SK-N-SH (cell line): Measurements from ENCODE around the gene TRAF5. TPM values are rescaled to one million over a fixed set of nuclear protein-coding genes. Genes with fewer than 3 reads are reported as not detected.

Experiments
- CTCF ChIA-PET: fragments of 300-600, 350-600 bp; formaldehyde crosslinking; extraction: SDS; loops from one replicate; lab custom pipeline; 2021; lab: Yijun Ruan, JAX
- POLR2A ChIA-PET: fragments of 350-600 bp; sonication (Branson Sonifier 250); formaldehyde crosslinking; extraction: SDS; loops from one replicate; lab custom pipeline; 2020; ENCODE audit warnings: antibody characterized with exemption, inconsistent platforms; lab: Yijun Ruan, JAX
- DNase-seq: peaks from one replicate; pipeline ENCODE4 v3.0.0; 2012
- H2AFZ ChIP-seq: fragments of 200-600 bp; sonication (generic); 2 replicates; pipeline ENCODE4 v1.8.1; 2016; ENCODE audit warnings: antibody characterized with exemption, mild to moderate bottlenecking, low read depth
- H3F3A ChIP-seq: fragments of 200-600 bp; sonication (generic); replicated peaks from 2 replicates; pipeline ENCODE3; 2016; ENCODE audit warnings: antibody characterized with exemption, mild to moderate bottlenecking; ENCODE audit not compliant: insufficient read depth
- H3K27ac ChIP-seq, 2 experiments: fragments of 200-500 bp in 1 of 2; fragments of 200-600 bp in 1 of 2; sonication (Bioruptor generic) in 1 of 2; sonication (generic), shearing (Covaris generic) in 1 of 2; 2 replicates each; pipeline versions ENCODE4 v1.5.1 to v1.6.1; 2014 to 2016; ENCODE audit warnings: low read depth in 2 of 2, inconsistent platforms in 1 of 2, low read length in 1 of 2, mild to moderate bottlenecking in 1 of 2, mixed read lengths in 1 of 2
- H3K27me3 ChIP-seq: fragments of 200-600 bp; sonication (generic), shearing (Covaris generic); 2 replicates; pipeline ENCODE4 v1.6.1; 2016; ENCODE audit warnings: mixed run types; ENCODE audit not compliant: insufficient read depth
- H3K36me3 ChIP-seq, 2 experiments: fragments of 200-500 bp in 1 of 2; fragments of 200-600 bp in 1 of 2; sonication (Bioruptor generic) in 1 of 2; sonication (generic) in 1 of 2; replicated peaks in 1 of 2; 2 replicates each; pipeline versions ENCODE3 to v1.5.1; 2014 to 2016; ENCODE audit warnings: low read length in 1 of 2, mild to moderate bottlenecking in 1 of 2; ENCODE audit not compliant: insufficient read depth in 2 of 2, control insufficient read depth in 1 of 2
- H3K4me1 ChIP-seq, 2 experiments: fragments of 200-500 bp in 1 of 2; fragments of 200-600 bp in 1 of 2; sonication (Bioruptor generic) in 1 of 2; sonication (generic), shearing (Covaris generic) in 1 of 2; 2 replicates each; pipeline versions ENCODE4 v1.5.1 to v1.6.1; 2014 to 2016; ENCODE audit warnings: low read depth in 1 of 2, low read length in 1 of 2, mixed run types in 1 of 2; ENCODE audit not compliant: insufficient read depth in 2 of 2, control insufficient read depth in 1 of 2
- H3K4me2 ChIP-seq: fragments of 200-600 bp; sonication (generic), shearing (Covaris generic); 2 replicates; pipeline ENCODE4 v1.6.1; 2017; ENCODE audit warnings: mixed run types
- H3K4me3 ChIP-seq, 2 experiments: fragments of 200-500 bp in 1 of 2; fragments of 200-600 bp in 1 of 2; sonication (Bioruptor generic) in 1 of 2; sonication (generic), shearing (Covaris generic) in 1 of 2; 2 replicates each; pipeline versions ENCODE4 v1.5.1 to v1.8.1; 2014 to 2016; ENCODE audit warnings: low read depth in 2 of 2, inconsistent platforms in 1 of 2, low read length in 1 of 2, mild to moderate bottlenecking in 1 of 2, mixed read lengths in 1 of 2, moderate library complexity in 1 of 2
- H3K79me2 ChIP-seq: fragments of 200-600 bp; sonication (generic); 2 replicates; pipeline ENCODE4 v1.8.1; 2017; ENCODE audit warnings: mild to moderate bottlenecking; ENCODE audit not compliant: insufficient read depth
- H3K9ac ChIP-seq: fragments of 200-600 bp; sonication (generic); 2 replicates; pipeline ENCODE4 v1.6.1; 2017; ENCODE audit warnings: mixed run types
- H3K9me2 ChIP-seq: fragments of 200-600 bp; sonication (generic); 2 replicates; pipeline ENCODE4 v1.6.1; 2017; ENCODE audit warnings: mixed run types
- H3K9me3 ChIP-seq: fragments of 200-600 bp; sonication (generic); 2 replicates; pipeline ENCODE4 v1.6.1; 2017; ENCODE audit warnings: mixed run types, mild to moderate bottlenecking, moderate library complexity
- H4K20me1 ChIP-seq: fragments of 200-600 bp; sonication (generic); 2 replicates; pipeline ENCODE4 v1.6.1; 2017; ENCODE audit warnings: mild to moderate bottlenecking, mixed run types; ENCODE audit not compliant: insufficient read depth
- CHD2 ChIP-seq: fragments of 150-350 bp; IDR thresholded peaks from 2 replicates; pipeline ENCODE4 v1.6.1; 2018; ENCODE audit warnings: low read length; ENCODE audit not compliant: partially characterized antibody
- ELF1 ChIP-seq: IDR thresholded peaks from 2 replicates; pipeline ENCODE4 v1.4.0; 2012
- FOSL2 ChIP-seq: IDR thresholded peaks from 2 replicates; pipeline ENCODE4 v1.4.0; 2012; ENCODE audit warnings: low read depth, mild to moderate bottlenecking, moderate library complexity, borderline replicate concordance
- FOXJ3 ChIP-seq: sonication (generic); formaldehyde crosslinking; IDR thresholded peaks from 2 replicates; pipeline ENCODE4 v1.5.1; 2020; ENCODE audit warnings: mild to moderate bottlenecking, missing genetic modification reagents
- GATA2 ChIP-seq: sonication (generic); formaldehyde crosslinking; IDR thresholded peaks from 2 replicates; pipeline ENCODE4 v1.5.0; 2020; ENCODE audit warnings: mild to moderate bottlenecking, missing genetic modification reagents
- JUND ChIP-seq: IDR thresholded peaks from 2 replicates; pipeline ENCODE4 v1.4.0; 2012
- MAX ChIP-seq: IDR thresholded peaks from 2 replicates; pipeline ENCODE4 v1.4.0; 2012; ENCODE audit warnings: low read depth
- POLR2AphosphoS5 ChIP-seq: IDR thresholded peaks from 2 replicates; pipeline ENCODE4 v1.6.1; 2012; ENCODE audit warnings: low read depth, low read length
- RAD21 ChIP-seq: IDR thresholded peaks from 2 replicates; pipeline ENCODE4 v1.6.1; 2012; ENCODE audit warnings: mild to moderate bottlenecking, low read length
- REST ChIP-seq: IDR thresholded peaks from 2 replicates; pipeline ENCODE4 v1.6.1; 2012; ENCODE audit warnings: mild to moderate bottlenecking, low read depth, low read length, moderate library complexity
- RFX5 ChIP-seq: IDR thresholded peaks from 2 replicates; pipeline ENCODE4 v1.6.1; 2012; ENCODE audit warnings: mild to moderate bottlenecking, improper control_type of control experiment, low read length
- TAF1 ChIP-seq: IDR thresholded peaks from 2 replicates; pipeline ENCODE4 v1.6.1; 2012; ENCODE audit warnings: low read depth, mild to moderate bottlenecking, low read length, moderate library complexity, borderline replicate concordance
- TCF12 ChIP-seq: IDR thresholded peaks from 2 replicates; pipeline ENCODE4 v1.4.0; 2012
- TEAD4 ChIP-seq: IDR thresholded peaks from 2 replicates; pipeline ENCODE4 v1.4.0; 2012; ENCODE audit warnings: mild to moderate bottlenecking, borderline replicate concordance; ENCODE audit not compliant: insufficient read depth
- YY1 ChIP-seq: IDR thresholded peaks from 2 replicates; pipeline ENCODE4 v1.4.0; 2012; ENCODE audit warnings: low read depth, mild to moderate bottlenecking
- ZBTB33 ChIP-seq: IDR thresholded peaks from 2 replicates; pipeline ENCODE4 v1.4.0; 2012; ENCODE audit warnings: low read depth, borderline replicate concordance
- polyA plus RNA-seq, 3 experiments: library from polyadenylated mRNA; depleted of rRNA; stranded (reverse); fragments of >200 nt; gene quantifications; 2 replicates each; pipeline ENCODE4 v1.2.3, GENCODE V29; 2012
- TF ChIP-seq, protein P1 (sequence below): fragments of 200-600 bp; sonication (generic); IDR thresholded peaks from 2 replicates; pipeline ENCODE4 v1.6.1; 2017; ENCODE audit warnings: antibody characterized with exemption, mild to moderate bottlenecking, moderate library complexity
- TF ChIP-seq, protein P2 (sequence below): fragments of 150-350 bp; IDR thresholded peaks from 2 replicates; pipeline ENCODE4 v1.6.1; 2016; ENCODE audit warnings: mild to moderate bottlenecking, low read depth, low read length
- TF ChIP-seq, protein P3 (sequence below): IDR thresholded peaks from 2 replicates; pipeline ENCODE4 v1.4.0; 2012; ENCODE audit warnings: low read depth, borderline replicate concordance

Gene TRAF5
- polyA plus RNA-seq, 1 of the 3 experiments (the other 2 are of a cell fraction) = 7.6 TPM

DNA sequence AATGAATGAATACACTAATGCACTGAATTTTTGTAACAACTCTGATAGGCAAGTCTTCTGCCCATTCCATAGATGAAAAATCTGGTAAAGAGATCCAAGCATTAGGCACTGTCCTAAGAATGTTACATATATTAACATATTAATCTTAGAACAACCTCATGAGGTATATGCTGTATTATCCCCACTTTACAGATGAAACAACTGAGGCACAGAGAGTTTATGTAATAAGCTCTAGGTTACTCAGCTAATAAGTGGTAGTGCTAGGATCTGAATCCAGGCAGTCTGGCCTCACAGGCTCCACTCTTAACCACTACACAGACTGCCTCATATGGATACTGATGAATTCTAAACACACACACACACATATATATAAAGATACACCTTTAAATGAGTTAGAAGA lies 52.8 kb downstream of the TRAF5 start:
- H3F3A ChIP-seq = peaks cover 20% of the 10 kb centered on the region
- no peaks in the 10 kb centered on the region for H3K9me2 ChIP-seq
- H4K20me1 ChIP-seq = no peaks in the 10 kb centered on the region
- TF ChIP-seq POLR2AphosphoS5 (no peak), REST (no peak), CHD2 (no peak), YY1 (no peak), RAD21 (no peak), FOSL2 (no peak), RFX5 (no peak), MAX (no peak), TCF12 (no peak), TEAD4 (no peak), ZBTB33 (no peak), GATA2 (CRISPR knock-in tag) (no peak), FOXJ3 (CRISPR knock-in tag) (no peak), JUND (no peak), ELF1 (no peak), TAF1 (no peak)
- TF ChIP-seq, protein P1, sequence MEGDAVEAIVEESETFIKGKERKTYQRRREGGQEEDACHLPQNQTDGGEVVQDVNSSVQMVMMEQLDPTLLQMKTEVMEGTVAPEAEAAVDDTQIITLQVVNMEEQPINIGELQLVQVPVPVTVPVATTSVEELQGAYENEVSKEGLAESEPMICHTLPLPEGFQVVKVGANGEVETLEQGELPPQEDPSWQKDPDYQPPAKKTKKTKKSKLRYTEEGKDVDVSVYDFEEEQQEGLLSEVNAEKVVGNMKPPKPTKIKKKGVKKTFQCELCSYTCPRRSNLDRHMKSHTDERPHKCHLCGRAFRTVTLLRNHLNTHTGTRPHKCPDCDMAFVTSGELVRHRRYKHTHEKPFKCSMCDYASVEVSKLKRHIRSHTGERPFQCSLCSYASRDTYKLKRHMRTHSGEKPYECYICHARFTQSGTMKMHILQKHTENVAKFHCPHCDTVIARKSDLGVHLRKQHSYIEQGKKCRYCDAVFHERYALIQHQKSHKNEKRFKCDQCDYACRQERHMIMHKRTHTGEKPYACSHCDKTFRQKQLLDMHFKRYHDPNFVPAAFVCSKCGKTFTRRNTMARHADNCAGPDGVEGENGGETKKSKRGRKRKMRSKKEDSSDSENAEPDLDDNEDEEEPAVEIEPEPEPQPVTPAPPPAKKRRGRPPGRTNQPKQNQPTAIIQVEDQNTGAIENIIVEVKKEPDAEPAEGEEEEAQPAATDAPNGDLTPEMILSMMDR = no peak
- TF ChIP-seq, protein P2, sequence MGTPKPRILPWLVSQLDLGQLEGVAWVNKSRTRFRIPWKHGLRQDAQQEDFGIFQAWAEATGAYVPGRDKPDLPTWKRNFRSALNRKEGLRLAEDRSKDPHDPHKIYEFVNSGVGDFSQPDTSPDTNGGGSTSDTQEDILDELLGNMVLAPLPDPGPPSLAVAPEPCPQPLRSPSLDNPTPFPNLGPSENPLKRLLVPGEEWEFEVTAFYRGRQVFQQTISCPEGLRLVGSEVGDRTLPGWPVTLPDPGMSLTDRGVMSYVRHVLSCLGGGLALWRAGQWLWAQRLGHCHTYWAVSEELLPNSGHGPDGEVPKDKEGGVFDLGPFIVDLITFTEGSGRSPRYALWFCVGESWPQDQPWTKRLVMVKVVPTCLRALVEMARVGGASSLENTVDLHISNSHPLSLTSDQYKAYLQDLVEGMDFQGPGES = no peak
- TF ChIP-seq, protein P3, sequence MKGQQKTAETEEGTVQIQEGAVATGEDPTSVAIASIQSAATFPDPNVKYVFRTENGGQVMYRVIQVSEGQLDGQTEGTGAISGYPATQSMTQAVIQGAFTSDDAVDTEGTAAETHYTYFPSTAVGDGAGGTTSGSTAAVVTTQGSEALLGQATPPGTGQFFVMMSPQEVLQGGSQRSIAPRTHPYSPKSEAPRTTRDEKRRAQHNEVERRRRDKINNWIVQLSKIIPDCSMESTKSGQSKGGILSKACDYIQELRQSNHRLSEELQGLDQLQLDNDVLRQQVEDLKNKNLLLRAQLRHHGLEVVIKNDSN = no peak
- no peak overlapping the region for H2AFZ ChIP-seq
- CTCF ChIA-PET = no interaction called here
- H3K79me2 ChIP-seq = 0 out of 2 replicates have a peak, but pooled peaks cover 12% of the 10 kb centered on the region
- DNase-seq = no peak
- POLR2A ChIA-PET = no interaction called here
- no peak overlapping the region for H3K9ac ChIP-seq
- H3K4me1 ChIP-seq = peaks cover 0 to 6% of the 10 kb centered on the region in 2 experiments; a peak in 2 of 4 replicates
- peak overlapping the region; percentile 53; the same call in 1 of the 2 replicates for H3K4me2 ChIP-seq
- no peaks in the 10 kb centered on the region for H3K27me3 ChIP-seq
- H3K27ac ChIP-seq = peak overlapping the region in 1 of 2 experiments; percentile 77; a peak in 1 of 4 replicates
- H3K9me3 ChIP-seq = no peaks in the 10 kb centered on the region
- no peak overlapping the region for H3K4me3 ChIP-seq
- peaks cover 0 to 7% of the 10 kb centered on the region in 2 experiments for H3K36me3 ChIP-seq
